Activated CD8-positive, alpha-beta T cell treated with anti-CD3 and anti-CD28 coated beads, Interleukin-2, amount 10 ng/mL, durations not matched to agents 7 days and 5 days (primary cell): ENCODE results near the gene TOB2. TPM values are rescaled to one million over a fixed set of nuclear protein-coding genes. Genes with fewer than 3 reads are reported as not detected.
A peak's percentile ranks its signal among the peaks of the same experiment; 100 is the strongest.
"Not testable (repeated sequence)": the region's sequence is repeated elsewhere in the genome, so short reads cannot be mapped to it uniquely, and the experiment has no call there.

Experiments used
- ATAC-seq: fragments of 150-1000 bp; cut with Tn5 transposase; one replicate; pipeline ENCODE4 v1.10.0; 2021; ENCODE audit warnings: moderate library complexity
- CTCF ChIA-PET: fragments of 350-600 bp; sonication (Branson Sonifier 250); formaldehyde crosslinking; loops from one replicate; lab custom pipeline; 2021; ENCODE audit warnings: antibody characterized with exemption; lab: Charles Lee
- POLR2A ChIA-PET: fragments of 350-600 bp; sonication (Branson Sonifier 250); formaldehyde crosslinking; loops from one replicate; lab custom pipeline; 2021; ENCODE audit warnings: antibody characterized with exemption; lab: Charles Lee
- DNase-seq: peaks from one replicate; pipeline ENCODE4 v3.0.0-alpha.2; 2020
- H3K27ac Mint-ChIP-seq: one replicate; pipeline ENCODE4 v1.8.0; 2021; ENCODE audit warnings: mild to moderate bottlenecking, mixed read lengths
- H3K27me3 Mint-ChIP-seq: one replicate; pipeline ENCODE4 v1.8.0; 2021; ENCODE audit warnings: low read depth, mixed read lengths
- H3K36me3 Mint-ChIP-seq: one replicate; pipeline ENCODE4 v1.8.0; 2021; ENCODE audit warnings: low read depth, mixed read lengths
- H3K4me1 Mint-ChIP-seq: one replicate; pipeline ENCODE4 v1.8.0; 2021; ENCODE audit warnings: low read depth, mixed read lengths
- H3K4me3 Mint-ChIP-seq: one replicate; pipeline ENCODE4 v1.8.0; 2021; ENCODE audit warnings: mild to moderate bottlenecking, mixed read lengths
- H3K9me3 Mint-ChIP-seq: one replicate; pipeline ENCODE4 v1.8.0; 2022; ENCODE audit warnings: mixed read lengths; ENCODE audit not compliant: insufficient read depth
- total RNA-seq, 2 experiments: library from RNA; stranded (reverse); gene quantifications; one replicate each; pipeline ENCODE4 v1.2.3, GENCODE V29; 2021

Gene TOB2
- total RNA-seq, 2 experiments from 2014 or later: 33.2 to 33.6 TPM

DNA sequence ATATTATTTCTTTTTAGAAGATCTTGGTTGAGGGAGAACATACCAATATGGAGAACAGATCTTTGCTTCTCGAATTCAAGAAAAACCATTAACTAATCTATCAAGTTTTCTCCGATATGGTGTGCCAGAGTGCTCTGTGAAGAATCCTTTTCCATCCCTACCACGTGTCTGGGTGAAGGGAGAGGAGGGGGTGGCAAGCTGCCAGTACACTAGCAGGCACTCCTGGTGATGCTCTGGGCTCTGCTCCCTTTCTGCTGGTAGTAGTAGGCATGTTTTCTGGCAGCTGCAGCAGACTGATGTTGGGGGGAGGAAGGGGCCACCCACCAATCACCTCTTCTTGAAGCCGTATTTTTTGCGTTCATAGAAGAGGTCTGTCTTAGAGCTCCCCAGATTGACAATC, 13.5 kb upstream of the TOB2 start:
- H3K36me3 Mint-ChIP-seq: peaks cover 49% of the 10 kb centered on the region
- H3K4me1 Mint-ChIP-seq: peaks cover 26% of the 10 kb centered on the region
- not testable (repeated sequence) for H3K9me3 Mint-ChIP-seq, DNase-seq, ATAC-seq, H3K4me3 Mint-ChIP-seq, H3K27ac Mint-ChIP-seq, H3K27me3 Mint-ChIP-seq
- CTCF ChIA-PET: interaction anchor here (2.3 kb wide), 1 partner anchor 57 kb away, joined by 8 read pairs; no protein-coding TSS in a partner anchor
- POLR2A ChIA-PET: interaction anchor here (13.8 kb wide), 1 partner anchor 13 kb away, joined by 218 read pairs; the partner anchor contains the start of gene TOB2

DNA sequence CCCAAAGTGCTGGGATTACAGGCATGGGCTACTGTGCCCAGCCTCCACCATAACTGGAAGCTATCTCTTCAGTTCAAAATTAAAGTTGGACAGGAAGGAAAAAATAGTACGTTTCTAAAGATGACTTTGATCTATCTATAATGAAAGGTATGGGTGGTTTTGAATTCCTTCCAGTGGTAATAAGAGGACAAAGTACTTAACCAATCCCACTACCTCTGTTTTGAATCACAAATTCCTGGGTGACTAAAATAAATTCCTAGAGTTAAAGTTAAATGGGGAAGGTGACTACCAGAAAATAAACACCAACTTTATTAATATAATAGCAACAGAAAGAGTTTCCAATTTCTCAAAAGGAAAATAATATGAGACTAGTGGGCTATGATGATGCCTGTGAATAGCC, 12.8 kb upstream of the TOB2 start:
- no peaks in the 10 kb centered on the region for H3K9me3 Mint-ChIP-seq
- H3K4me1 Mint-ChIP-seq: peaks cover 22% of the 10 kb centered on the region
- DNase-seq (no peak), ATAC-seq (no peak)
- peaks cover 43% of the 10 kb centered on the region for H3K36me3 Mint-ChIP-seq
- H3K27me3 Mint-ChIP-seq: no peaks in the 10 kb centered on the region
- POLR2A ChIA-PET: interaction anchor here (2.3 to 13.8 kb wide), 2 partner anchors 9 to 13 kb away, joined by 11 to 218 read pairs; partner anchors contain the start of genes ACO2, PHF5A and TOB2
- H3K4me3 Mint-ChIP-seq: no peak overlapping the region
- CTCF ChIA-PET: interaction anchor here (1.3 to 2.3 kb wide), 2 partner anchors 56 to 207 kb away, joined by 4 to 8 read pairs; no protein-coding TSS in a partner anchor
- no peak overlapping the region for H3K27ac Mint-ChIP-seq

DNA sequence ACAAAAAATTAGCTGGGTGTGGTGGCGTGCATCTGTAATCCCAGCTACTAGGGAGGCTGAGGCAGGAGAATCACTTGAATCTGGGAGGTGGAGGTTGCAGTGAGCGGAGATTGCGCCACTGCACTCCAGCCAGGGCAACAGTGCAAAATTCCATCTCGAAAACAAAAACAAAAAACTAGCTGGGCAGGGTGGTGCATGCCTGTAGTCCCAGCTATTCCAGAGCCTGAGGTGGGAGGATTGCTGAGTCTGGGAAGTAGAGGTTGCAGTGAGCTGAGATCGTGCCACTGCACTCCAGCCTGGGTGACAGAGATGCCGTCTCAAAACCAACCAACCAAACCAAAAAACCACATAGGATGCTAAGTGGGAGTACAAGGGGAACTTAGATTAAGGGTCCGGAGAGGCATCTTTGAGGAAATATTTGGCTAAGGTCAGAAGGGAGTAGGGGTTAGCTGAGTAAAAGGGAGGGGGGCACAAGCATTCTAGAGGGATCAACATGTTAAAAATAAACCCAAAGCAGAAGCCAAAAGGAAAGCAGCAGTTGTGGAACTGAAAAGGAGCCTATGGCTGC, 11.6 kb upstream of the TOB2 start:
- Mint-ChIP-seq H3K9me3 (no peaks in the 10 kb centered on the region), H3K27me3 (no peaks in the 10 kb centered on the region), H3K36me3 (peaks cover 36% of the 10 kb centered on the region), H3K4me3 (no peak overlapping the region), H3K27ac (peak overlapping the region; percentile 50), H3K4me1 (peaks cover 15% of the 10 kb centered on the region)
- ChIA-PET POLR2A (interaction anchor here (2.3 to 13.8 kb wide), 2 partner anchors 10 to 11 kb away, joined by 11 to 218 read pairs; partner anchors contain the start of genes ACO2, PHF5A and TOB2), CTCF (interaction anchor here (1.3 to 2.3 kb wide), 2 partner anchors 55 to 209 kb away, joined by 4 to 8 read pairs; no protein-coding TSS in a partner anchor)
- ATAC-seq (no peak), DNase-seq (no peak)

DNA sequence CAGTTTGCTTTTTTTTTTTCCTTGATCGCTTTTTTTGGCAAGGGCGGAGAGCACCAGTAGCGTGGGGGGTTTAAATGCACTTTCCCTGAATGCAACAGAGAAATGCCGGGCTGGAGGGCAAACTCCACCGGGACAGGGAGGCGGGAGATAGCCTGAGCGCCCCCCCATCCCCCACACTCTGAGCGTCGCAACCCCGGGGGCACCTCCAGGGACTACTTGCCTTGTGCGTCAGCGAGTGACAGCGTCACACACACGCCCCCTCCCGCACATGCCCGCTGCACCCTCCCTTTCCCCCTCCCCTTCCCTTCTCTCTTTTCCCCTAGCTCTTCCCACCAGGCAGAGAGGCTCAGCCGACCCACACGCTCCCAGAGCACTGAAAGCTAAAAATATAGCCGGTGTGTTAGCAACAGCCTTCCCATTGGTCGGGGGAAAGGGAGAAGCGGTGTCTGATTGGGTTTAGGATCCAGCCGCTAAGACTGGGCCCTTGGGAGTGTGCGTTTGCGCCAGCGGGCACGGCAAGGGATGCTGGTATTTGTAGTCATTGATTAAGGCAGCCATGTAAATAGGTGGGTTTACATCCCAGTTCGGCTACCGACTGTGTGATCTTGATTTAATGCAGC, 1.7 kb upstream of the TOB2 start:
- CTCF ChIA-PET: interaction anchor here (1.0 to 2.4 kb wide), 5 partner anchors 14 to 171 kb away, joined by 3 to 10 read pairs (median 5); partner anchors contain the start of genes ACO2 and PHF5A
- peak overlapping the region; percentile 100 for H3K27ac Mint-ChIP-seq
- ATAC-seq (peak; percentile 71), DNase-seq (peak; percentile 96)
- no peaks in the 10 kb centered on the region for H3K9me3 Mint-ChIP-seq
- H3K4me3 Mint-ChIP-seq: peak overlapping the region; percentile 90
- H3K27me3 Mint-ChIP-seq: no peaks in the 10 kb centered on the region
- peaks cover 12% of the 10 kb centered on the region for H3K4me1 Mint-ChIP-seq
- POLR2A ChIA-PET: interaction anchor here (0.6 to 9.6 kb wide), 6 partner anchors 15 to 1166 kb away, joined by 3 to 218 read pairs (median 4); partner anchors contain the start of genes ACO2, PHF5A, PMM1 and POLDIP3
- H3K36me3 Mint-ChIP-seq: peaks cover 14% of the 10 kb centered on the region

DNA sequence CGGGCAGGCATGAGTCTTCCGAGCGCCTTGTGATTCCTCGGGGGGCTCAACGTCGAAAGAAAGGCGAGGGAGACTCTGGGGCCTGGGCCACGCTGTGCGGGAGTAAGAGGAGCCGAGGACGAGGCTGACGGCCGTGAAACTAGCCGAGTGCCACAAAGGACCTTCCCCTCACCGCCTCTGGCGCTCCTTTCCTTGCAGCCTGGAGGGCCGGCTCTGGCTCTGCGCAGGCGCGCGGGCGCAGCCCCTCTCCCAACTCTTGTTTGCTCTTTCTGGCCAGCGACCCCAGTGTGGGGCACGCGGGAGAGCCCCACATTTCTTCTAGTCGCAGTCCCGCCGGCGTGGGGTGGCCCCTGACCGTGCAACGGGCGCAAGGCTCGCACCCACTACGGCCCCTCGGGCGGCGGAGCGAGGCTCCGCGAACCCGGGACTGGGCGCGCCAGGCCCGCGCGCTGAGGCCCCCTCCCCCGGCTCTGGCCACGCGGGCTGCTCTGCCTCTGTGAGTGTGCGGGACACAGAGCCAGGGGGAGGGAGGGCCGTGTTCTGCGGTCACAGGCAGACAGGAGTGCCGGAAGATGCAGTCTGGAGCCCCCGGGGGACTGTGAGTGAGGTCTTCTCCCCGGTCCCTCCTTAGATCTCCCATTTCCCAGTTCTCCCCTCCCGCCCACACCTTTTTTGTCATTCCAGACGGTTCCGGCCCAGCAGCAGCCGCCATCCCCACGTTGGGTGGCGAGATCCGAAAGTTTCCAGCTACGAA, 1.0 kb upstream of the TOB2 start:
- ChIA-PET POLR2A (interaction anchor here (0.5 to 9.6 kb wide), 14 partner anchors 10 to 1167 kb away, joined by 3 to 218 read pairs (median 5); partner anchors contain the start of genes ACO2, PHF5A, PMM1 and POLDIP3), CTCF (interaction anchor here (1.0 to 2.4 kb wide), 8 partner anchors 11 to 220 kb away, joined by 3 to 10 read pairs (median 4); partner anchors contain the start of genes ACO2 and PHF5A)
- no peaks in the 10 kb centered on the region for H3K27me3 Mint-ChIP-seq
- no peaks in the 10 kb centered on the region for H3K9me3 Mint-ChIP-seq
- H3K36me3 Mint-ChIP-seq: peaks cover 20% of the 10 kb centered on the region
- DNase-seq: peak; percentile 69
- ATAC-seq: peak; percentile 18
- H3K4me1 Mint-ChIP-seq: peaks cover 19% of the 10 kb centered on the region
- H3K27ac Mint-ChIP-seq: peak overlapping the region; percentile 100
- peak overlapping the region; percentile 90 for H3K4me3 Mint-ChIP-seq

DNA sequence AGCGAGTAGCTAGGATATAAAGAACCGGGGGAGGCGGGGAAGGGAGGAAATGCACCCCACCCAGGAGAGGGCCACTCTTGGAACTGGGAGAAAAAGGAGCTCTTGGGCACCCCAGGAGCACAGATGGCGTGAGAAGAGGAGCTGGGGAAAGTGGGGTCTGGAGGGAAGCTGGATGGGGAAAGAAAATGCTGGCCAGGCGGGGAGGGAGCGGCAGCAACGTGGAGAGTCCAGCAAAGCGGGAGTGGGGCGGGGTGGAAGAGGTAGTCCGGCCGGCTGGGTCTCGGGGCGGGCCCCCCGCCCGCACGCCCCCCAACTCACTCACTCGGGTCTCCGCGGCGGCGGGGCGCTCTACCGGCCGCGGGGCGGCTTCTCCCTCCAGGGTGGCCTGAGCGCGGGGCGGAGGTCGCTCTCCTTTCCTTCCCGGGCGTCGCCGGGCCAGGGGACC, 522 bp downstream of the TOB2 start:
- Mint-ChIP-seq H3K36me3 (peaks cover 25% of the 10 kb centered on the region), H3K9me3 (no peaks in the 10 kb centered on the region), H3K27ac (peak overlapping the region; percentile 100), H3K4me3 (peak overlapping the region; percentile 90), H3K4me1 (peaks cover 22% of the 10 kb centered on the region), H3K27me3 (no peaks in the 10 kb centered on the region)
- ChIA-PET CTCF (interaction anchor here (1.0 to 2.6 kb wide), 8 partner anchors 9 to 221 kb away, joined by 3 to 25 read pairs (median 6); partner anchors contain the start of genes ACO2 and PHF5A), POLR2A (interaction anchor here (0.6 to 9.6 kb wide), 26 partner anchors 9 to 607 kb away, joined by 3 to 218 read pairs (median 4); partner anchors contain the start of genes ACO2, PHF5A, PMM1 and RANGAP1)
- DNase-seq (peak; percentile 29), ATAC-seq (peak; percentile 0)

DNA sequence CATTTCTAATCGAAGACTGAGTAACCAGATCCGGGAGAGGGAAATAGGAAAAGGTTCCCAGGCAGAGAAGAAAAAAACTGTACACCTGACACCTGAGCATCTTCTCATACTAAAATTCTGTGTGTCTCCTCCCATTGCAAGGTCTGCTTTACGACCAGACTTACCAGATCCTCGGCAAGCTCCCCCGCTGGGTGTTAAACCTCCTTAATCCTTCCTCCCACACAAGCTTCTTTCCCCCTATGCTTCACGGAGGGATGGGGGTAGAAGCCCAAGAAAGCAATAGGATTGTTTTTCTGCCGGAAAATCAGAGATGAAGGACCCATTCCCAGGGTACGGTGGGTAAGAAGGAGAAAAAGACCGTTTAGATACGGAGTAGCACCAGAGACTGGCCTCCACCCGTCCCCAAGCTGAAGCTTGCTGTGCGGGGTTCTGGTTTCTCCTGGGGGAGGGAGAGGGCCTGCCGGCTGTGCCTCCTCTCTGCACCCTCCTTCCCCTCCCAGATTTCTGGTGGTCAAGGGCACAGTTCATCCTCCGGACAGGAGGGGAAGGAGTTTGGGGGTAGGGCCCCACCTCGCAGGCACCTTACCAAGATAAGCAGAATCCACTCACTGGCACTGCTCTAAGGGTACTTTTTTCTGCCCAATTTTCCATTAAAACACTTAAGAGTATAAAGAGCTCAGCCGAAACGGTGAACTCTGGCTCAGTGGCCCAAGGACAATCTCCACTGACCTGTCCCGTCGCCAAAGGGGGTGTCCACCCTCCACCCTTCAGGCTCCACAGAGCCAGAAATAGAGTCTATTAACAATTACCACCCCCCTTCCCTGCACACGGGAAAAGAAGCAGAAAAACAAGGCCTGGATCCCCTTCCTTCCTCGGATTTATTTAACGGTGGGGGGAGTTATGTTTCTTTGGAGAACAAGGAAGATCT, 1.2 kb downstream of the TOB2 start:
- DNase-seq (peak; percentile 54), ATAC-seq (no peak)
- Mint-ChIP-seq H3K36me3 (peaks cover 25% of the 10 kb centered on the region), H3K4me1 (peaks cover 22% of the 10 kb centered on the region), H3K9me3 (no peaks in the 10 kb centered on the region), H3K27ac (peak overlapping the region; percentile 94), H3K4me3 (peak overlapping the region; percentile 90), H3K27me3 (no peaks in the 10 kb centered on the region)
- ChIA-PET CTCF (interaction anchor here (0.7 to 2.6 kb wide), 8 partner anchors 23 to 222 kb away, joined by 3 to 25 read pairs (median 6); partner anchors contain the start of genes ACO2 and PHF5A), POLR2A (interaction anchor here (0.6 to 9.6 kb wide), 13 partner anchors 10 to 494 kb away, joined by 3 to 218 read pairs (median 4); partner anchors contain the start of genes ACO2, PHF5A, PMM1 and RANGAP1)

DNA sequence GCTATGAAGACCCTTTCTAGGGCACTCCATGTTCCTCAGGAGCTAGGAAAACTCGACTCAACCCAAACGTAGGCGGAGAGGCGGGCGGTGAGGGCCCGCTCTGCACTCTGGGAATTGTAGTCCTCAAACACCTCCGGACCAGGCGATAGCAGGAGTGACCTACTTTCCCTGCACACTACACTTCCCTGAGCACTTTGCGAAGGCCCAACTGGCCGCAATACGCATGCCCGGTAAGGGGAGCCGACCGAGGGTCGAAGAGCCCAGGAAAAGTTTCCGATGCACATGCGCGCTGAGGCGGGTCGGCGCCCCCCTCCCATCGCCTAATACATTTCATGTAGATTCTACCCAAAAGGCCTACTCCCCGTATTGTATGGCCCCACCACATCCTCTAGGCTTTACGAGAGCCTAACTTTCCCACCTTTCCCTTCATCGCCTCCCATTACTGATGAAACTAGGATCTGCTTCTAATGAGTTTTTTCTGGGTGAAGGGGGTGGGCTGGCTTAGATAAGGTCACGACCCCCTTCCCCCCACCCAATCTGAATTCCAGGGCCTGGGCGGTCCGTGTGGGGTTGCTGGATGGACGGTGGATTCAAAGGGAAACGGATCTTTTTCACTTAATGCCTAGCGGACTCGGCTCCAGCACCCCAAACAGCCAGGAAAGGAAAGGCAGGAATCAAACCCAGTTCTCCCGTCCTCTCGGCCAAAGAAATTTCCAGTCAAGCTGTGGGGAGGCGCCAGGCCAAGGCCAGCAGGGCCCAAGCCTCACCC, 2.1 kb downstream of the TOB2 start:
- CTCF ChIA-PET: interaction anchor here (0.7 to 2.6 kb wide), 6 partner anchors 22 to 82 kb away, joined by 3 to 25 read pairs (median 4); partner anchors contain the start of genes ACO2 and PHF5A
- H3K27ac Mint-ChIP-seq: peak overlapping the region; percentile 94
- H3K9me3 Mint-ChIP-seq: no peaks in the 10 kb centered on the region
- H3K27me3 Mint-ChIP-seq: no peaks in the 10 kb centered on the region
- peak overlapping the region; percentile 90 for H3K4me3 Mint-ChIP-seq
- peaks cover 22% of the 10 kb centered on the region for H3K4me1 Mint-ChIP-seq
- DNase-seq (peak; percentile 86), ATAC-seq (peak; percentile 42)
- POLR2A ChIA-PET: interaction anchor here (0.8 to 9.6 kb wide), 7 partner anchors 10 to 493 kb away, joined by 3 to 218 read pairs (median 4); partner anchors contain the start of genes ACO2, PHF5A, RANGAP1 and RBX1
- peaks cover 25% of the 10 kb centered on the region for H3K36me3 Mint-ChIP-seq

DNA sequence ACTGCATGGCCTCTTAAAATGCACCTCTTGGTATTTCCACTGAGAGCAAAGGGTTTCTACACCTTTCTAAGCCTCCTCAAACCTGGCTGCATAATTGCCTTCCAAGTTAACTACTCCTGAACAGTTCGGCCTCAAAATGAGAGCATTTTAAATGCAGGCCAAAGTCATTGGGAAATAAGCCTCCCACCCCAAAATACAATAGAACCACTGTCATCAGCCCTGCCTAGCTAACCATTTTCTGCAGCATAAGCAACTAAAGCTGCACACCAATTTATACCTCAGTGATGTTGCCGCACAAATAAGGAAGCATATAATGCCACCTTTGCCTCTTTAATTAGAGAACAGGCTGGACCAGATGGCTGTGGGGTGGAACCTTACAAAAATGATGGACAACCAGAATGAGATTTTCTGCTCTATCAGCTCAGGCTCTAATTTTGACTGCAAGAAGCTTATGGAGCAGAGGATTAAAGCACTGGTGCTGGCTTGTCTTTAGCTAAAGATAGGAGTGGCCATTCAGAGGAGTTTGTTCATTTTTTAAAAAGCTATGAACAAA, 4.3 kb downstream of the TOB2 start:
- H3K4me1 Mint-ChIP-seq: peaks cover 17% of the 10 kb centered on the region
- ATAC-seq (no peak), DNase-seq (no peak)
- ChIA-PET POLR2A (interaction anchor here (9.6 kb wide), 1 partner anchor 21 kb away, joined by 218 read pairs; the partner anchor contains the start of genes ACO2 and PHF5A), CTCF (interaction anchor here (1.4 kb wide), 1 partner anchor 38 kb away, joined by 4 read pairs; no protein-coding TSS in a partner anchor)
- no peaks in the 10 kb centered on the region for H3K9me3 Mint-ChIP-seq
- H3K27ac Mint-ChIP-seq: no peak overlapping the region
- no peaks in the 10 kb centered on the region for H3K27me3 Mint-ChIP-seq
- H3K4me3 Mint-ChIP-seq: no peak overlapping the region
- peaks cover 27% of the 10 kb centered on the region for H3K36me3 Mint-ChIP-seq
